T-cell (primary cell): ENCODE results near the gene KRTAP10-9. TPM values are rescaled to one million over a fixed set of nuclear protein-coding genes. Genes with fewer than 3 reads are reported as not detected.
"Not testable (repeated sequence)": the region's sequence is repeated elsewhere in the genome, so short reads cannot be mapped to it uniquely, and the experiment has no call there.

ENCODE experiments used
- ATAC-seq, 4 experiments: fragments of 200-7000 bp in 3 of 4; fragments of 150-1000 bp in 1 of 4; cut with Tn5 transposase; replicated peaks in 1 of 4; 1 replicate in 3 of 4; 2 replicates in 1 of 4; pipeline ENCODE4 v1.10.0; 2021; ENCODE audit warnings: moderate library complexity in 3 of 4, mild to moderate bottlenecking in 2 of 4, moderate number of reproducible peaks in 1 of 4
- CTCF ChIA-PET, 2 donors: fragments of 300-600 bp; sonication (Branson Sonifier 250); formaldehyde crosslinking; loops; one replicate each; lab custom pipeline; 2022; ENCODE audit warnings: antibody characterized with exemption in 2 of 2; lab: Charles Lee
- POLR2A ChIA-PET, 2 donors: fragments of 300-600 bp; sonication (Branson Sonifier 250); formaldehyde crosslinking; loops; one replicate each; lab custom pipeline; 2022; ENCODE audit warnings: antibody characterized with exemption in 2 of 2; lab: Charles Lee
- DNase-seq, 35 experiments: peaks; one replicate each; pipeline versions ENCODE4 v3.0.0 to v3.0.0-alpha.2; 2013 to 2023
- H3K27ac ChIP-seq: one replicate; pipeline ENCODE4 v1.5.1; 2013; ENCODE audit warnings: low read length
- H3K27me3 ChIP-seq, 2 experiments: replicated peaks in 1 of 2; 1 replicate in 1 of 2; 2 replicates in 1 of 2; pipeline versions ENCODE4 v1.6.1 to v1.7.0; 2013; ENCODE audit warnings: low read length in 1 of 2, mixed read lengths in 1 of 2; ENCODE audit not compliant: control insufficient read depth in 2 of 2, insufficient read depth in 2 of 2; ENCODE audit errors: extremely low read depth in 1 of 2
- H3K36me3 ChIP-seq, 2 donors: 1 replicate in 1 of 2; 2 replicates in 1 of 2; pipeline versions ENCODE4 v1.6.1 to v1.7.0; 2013; ENCODE audit warnings: low read length in 1 of 2; ENCODE audit not compliant: control insufficient read depth in 2 of 2, insufficient read depth in 1 of 2; ENCODE audit errors: extremely low read depth in 1 of 2
- H3K4me1 ChIP-seq, 2 experiments: 1 replicate in 1 of 2; 2 replicates in 1 of 2; pipeline versions ENCODE4 v1.6.1 to v1.7.0; 2013; ENCODE audit warnings: low read length in 2 of 2, mixed read lengths in 1 of 2; ENCODE audit not compliant: insufficient read depth in 2 of 2, control insufficient read depth in 1 of 2; ENCODE audit errors: extremely low read depth in 1 of 2
- H3K4me3 ChIP-seq, 2 donors: 1 replicate in 1 of 2; 2 replicates in 1 of 2; pipeline versions ENCODE4 v1.5.1 to v1.7.0; 2013; ENCODE audit warnings: mild to moderate bottlenecking in 2 of 2, low read length in 1 of 2, moderate library complexity in 1 of 2; ENCODE audit not compliant: control insufficient read depth in 1 of 2; ENCODE audit errors: extremely low read depth in 1 of 2
- H3K9me3 ChIP-seq: 2 replicates; pipeline ENCODE4 v1.7.0; 2013
- H3K27ac Mint-ChIP-seq, 2 donors: one replicate each; pipeline ENCODE4 v1.8.0; 2020 to 2021; ENCODE audit warnings: mild to moderate bottlenecking in 2 of 2, mixed read lengths in 2 of 2
- H3K27me3 Mint-ChIP-seq, 2 donors: one replicate each; pipeline ENCODE4 v1.8.0; 2021 to 2022; ENCODE audit warnings: mixed read lengths in 2 of 2
- H3K36me3 Mint-ChIP-seq: one replicate; pipeline ENCODE4 v1.8.0; 2021; ENCODE audit warnings: mixed read lengths
- H3K4me1 Mint-ChIP-seq, 3 donors: one replicate each; pipeline ENCODE4 v1.8.0; 2020 to 2022; ENCODE audit warnings: mixed read lengths in 3 of 3, mild to moderate bottlenecking in 1 of 3
- H3K4me3 Mint-ChIP-seq, 3 donors: one replicate each; pipeline ENCODE4 v1.8.0; 2020 to 2022; ENCODE audit warnings: mild to moderate bottlenecking in 3 of 3, mixed read lengths in 3 of 3, moderate library complexity in 3 of 3
- H3K9me3 Mint-ChIP-seq, 3 donors: one replicate each; pipeline ENCODE4 v1.8.0; 2020 to 2022; ENCODE audit warnings: mixed read lengths in 3 of 3
- WGBS: methylation state at CpG from one replicate; pipeline ENCODE4 v1.1.5; 2013; ENCODE audit warnings: missing lambda C conversion rate; ENCODE audit not compliant: insufficient coverage; 5-methylcytosine and 5-hydroxymethylcytosine counted together
- total RNA-seq, 35 experiments: library from RNA in 6 of 35; stranded (reverse) in 6 of 35; fragments of 120-200 nt in 1 of 35; gene quantifications; one replicate each; pipeline versions ENCODE4 v1.2.1 to v1.2.4 and lab custom pipeline; 2013 to 2026

The KRTAP10-9 gene
- total RNA-seq, 5 donors from 2014 or later (not counting 1 experiment from before 2014, with no cell fraction given) = not detected

- POLR2A ChIA-PET = no interaction called here
- WGBS = 85% methylated on average over 20 of the region's 24 CpGs
These were observed 37.1 kb upstream of the KRTAP10-9 start for GRCh38 chr21:44589586-44590305.

GRCh38 chr21:44590311-44590721 is 36.6 kb upstream of the KRTAP10-9 start:
- Histone ChIP-seq H3K27me3 (peaks cover 0 to 34% of the 10 kb centered on the region in 2 experiments), H3K36me3 (no peaks in the 10 kb centered on the region), H3K27ac (no peak overlapping the region), H3K9me3 (no peaks in the 10 kb centered on the region), H3K4me1 (peaks cover 0 to 2% of the 10 kb centered on the region in 2 experiments), H3K4me3 (no peak overlapping the region)
- Mint-ChIP-seq H3K27me3 (peaks cover 12 to 37% of the 10 kb centered on the region in 2 donors), H3K9me3 (no peaks in the 10 kb centered on the region), H3K36me3 (no peaks in the 10 kb centered on the region), H3K27ac (no peak overlapping the region), H3K4me3 (no peak overlapping the region), H3K4me1 (peaks cover 0 to 2% (median 0%) of the 10 kb centered on the region in 3 donors)
- POLR2A ChIA-PET = no interaction called here
- DNase-seq (no peak), ATAC-seq (no peak)
- CTCF ChIA-PET = no interaction called here
- WGBS = 61% methylated on average over 4 of the region's 10 CpGs

More at GRCh38 chr21:44589586-44590305, 37.1 kb upstream of the KRTAP10-9 start:
- H3K36me3 Mint-ChIP-seq = no peaks in the 10 kb centered on the region
- peaks cover 0 to 2% (median 0%) of the 10 kb centered on the region in 3 donors for H3K4me1 Mint-ChIP-seq
- DNase-seq (no peak), ATAC-seq (no peak)
- H3K27ac Mint-ChIP-seq = no peak overlapping the region
- Histone ChIP-seq H3K9me3 (no peaks in the 10 kb centered on the region), H3K27ac (no peak overlapping the region), H3K27me3 (peaks cover 0 to 34% of the 10 kb centered on the region in 2 experiments), H3K4me1 (peaks cover 0 to 2% of the 10 kb centered on the region in 2 experiments), H3K4me3 (no peak overlapping the region), H3K36me3 (no peaks in the 10 kb centered on the region)
- no peak overlapping the region for H3K4me3 Mint-ChIP-seq
- CTCF ChIA-PET = no interaction called here
- H3K9me3 Mint-ChIP-seq = no peaks in the 10 kb centered on the region
- H3K27me3 Mint-ChIP-seq = peaks cover 16 to 40% of the 10 kb centered on the region in 2 donors

- H3K27me3 Mint-ChIP-seq = peaks cover 8 to 32% of the 10 kb centered on the region in 2 donors
- H3K4me1 ChIP-seq, H3K4me3 Mint-ChIP-seq, H3K27ac Mint-ChIP-seq, POLR2A ChIA-PET, H3K27ac ChIP-seq, H3K9me3 Mint-ChIP-seq, CTCF ChIA-PET, H3K4me3 ChIP-seq, ATAC-seq, H3K9me3 ChIP-seq, H3K4me1 Mint-ChIP-seq, H3K36me3 ChIP-seq, H3K36me3 Mint-ChIP-seq: not testable (repeated sequence)
- WGBS = 95% methylated on average over 9 of the region's 19 CpGs
- peaks cover 0 to 30% of the 10 kb centered on the region in 2 experiments for H3K27me3 ChIP-seq
- peak in 1 of 35 experiments; percentile 17 for DNase-seq
These were observed 35.7 kb upstream of the KRTAP10-9 start for GRCh38 chr21:44590897-44591800.

GRCh38 chr21:44591801-44592130 is 35.1 kb upstream of the KRTAP10-9 start:
- H3K27ac ChIP-seq, H3K4me3 ChIP-seq, H3K4me1 ChIP-seq, H3K36me3 ChIP-seq, H3K4me3 Mint-ChIP-seq, ATAC-seq, H3K27ac Mint-ChIP-seq, H3K36me3 Mint-ChIP-seq, H3K9me3 Mint-ChIP-seq, H3K9me3 ChIP-seq, POLR2A ChIA-PET, DNase-seq, CTCF ChIA-PET, H3K4me1 Mint-ChIP-seq: not testable (repeated sequence)
- H3K27me3 Mint-ChIP-seq = peaks cover 4 to 26% of the 10 kb centered on the region in 2 donors
- peaks cover 0 to 25% of the 10 kb centered on the region in 2 experiments for H3K27me3 ChIP-seq
- no CpG with 5 or more reads among the region's 4 CpGs for WGBS

- ATAC-seq (no peak), DNase-seq (peak in 1 of 35 experiments; percentile 20)
- Histone ChIP-seq H3K9me3 (no peaks in the 10 kb centered on the region), H3K4me3 (no peak within 1 kb of the TSS), H3K27me3 (peaks cover 0 to 25% of the 10 kb centered on the region in 2 experiments), H3K36me3 (no peaks in the 10 kb centered on the region), H3K4me1 (peaks cover 0 to 2% of the 10 kb centered on the region in 2 experiments), H3K27ac (no peak within 1 kb of the TSS)
- H3K27me3 Mint-ChIP-seq = peaks cover 3 to 21% of the 10 kb centered on the region in 2 donors
- H3K4me3 Mint-ChIP-seq = no peak within 1 kb of the TSS
- 70% methylated on average over 23 of the region's 33 CpGs for WGBS
- peaks cover 0 to 2% (median 0%) of the 10 kb centered on the region in 3 donors for H3K4me1 Mint-ChIP-seq
- CTCF ChIA-PET = interaction anchor here in 1 of 2 donors (0.5 kb wide), 1 partner anchor 36 kb away, joined by 4 read pairs; no protein-coding TSS in a partner anchor
- no peaks in the 10 kb centered on the region for H3K36me3 Mint-ChIP-seq
- H3K9me3 Mint-ChIP-seq = no peaks in the 10 kb centered on the region
- POLR2A ChIA-PET = no interaction called here
- no peak within 1 kb of the TSS for H3K27ac Mint-ChIP-seq
These were observed 34.2 kb upstream of the KRTAP10-9 start, which contains the start of gene KRTAP10-6 for GRCh38 chr21:44592446-44593311. KRTAP10-6 (minus strand) TSS chr21:44592505; CDS start chr21:44592484, 21 bp downstream.
